HEK293 (cell line): Measurements from ENCODE around the gene CLK2.

Experiments used
- CTCF ChIP-seq: fragments of 450-650 bp; formaldehyde crosslinking; IDR thresholded peaks from 2 replicates; pipeline ENCODE4 v1.5.1; 2016; ENCODE audit warnings: missing biosample characterization, missing genetic modification characterization
- ZBTB21 ChIP-seq: fragments of 450-650 bp; formaldehyde crosslinking; IDR thresholded peaks from 2 replicates; pipeline ENCODE4 v1.5.1; 2017; ENCODE audit warnings: missing biosample characterization, missing genetic modification characterization
- ZBTB8A ChIP-seq: fragments of 450-650 bp; formaldehyde crosslinking; IDR thresholded peaks from 2 replicates; pipeline ENCODE4 v1.5.1; 2016; ENCODE audit warnings: missing biosample characterization, missing genetic modification characterization
- ZNF112 ChIP-seq: fragments of 450-650 bp; formaldehyde crosslinking; IDR thresholded peaks from 2 replicates; pipeline ENCODE4 v1.5.0; 2017; ENCODE audit warnings: missing biosample characterization, missing genetic modification characterization
- ZNF214 ChIP-seq: fragments of 450-650 bp; formaldehyde crosslinking; IDR thresholded peaks from 2 replicates; pipeline ENCODE4 v1.5.1; 2017; ENCODE audit warnings: missing biosample characterization, mild to moderate bottlenecking, missing genetic modification characterization, borderline replicate concordance
- ZNF362 ChIP-seq: fragments of 450-650 bp; formaldehyde crosslinking; IDR thresholded peaks from 2 replicates; pipeline ENCODE4 v1.5.1; 2016; ENCODE audit warnings: missing biosample characterization, missing genetic modification characterization
- ZNF830 ChIP-seq: fragments of 450-650 bp; IDR thresholded peaks from 2 replicates; pipeline ENCODE4 v1.5.0; 2018; ENCODE audit warnings: missing biosample characterization, missing genetic modification characterization, low read depth, mild to moderate bottlenecking, moderate library complexity
- TF ChIP-seq, protein P1 (sequence below): fragments of 450-650 bp; formaldehyde crosslinking; IDR thresholded peaks from 2 replicates; pipeline ENCODE4 v1.5.0; 2017; ENCODE audit warnings: missing biosample characterization, missing genetic modification characterization, borderline replicate concordance
- TF ChIP-seq, protein P2 (sequence below): fragments of 450-650 bp; formaldehyde crosslinking; IDR thresholded peaks from 2 replicates; pipeline ENCODE4 v1.5.1; 2016; ENCODE audit warnings: missing biosample characterization, missing genetic modification characterization, low read depth

- TF ChIP-seq ZBTB8A (tag by site-specific recombination): no peak
- TF ChIP-seq CTCF (tag by site-specific recombination): no peak
- no peak for TF ChIP-seq ZBTB21 (tag by site-specific recombination)
- TF ChIP-seq, protein P1, sequence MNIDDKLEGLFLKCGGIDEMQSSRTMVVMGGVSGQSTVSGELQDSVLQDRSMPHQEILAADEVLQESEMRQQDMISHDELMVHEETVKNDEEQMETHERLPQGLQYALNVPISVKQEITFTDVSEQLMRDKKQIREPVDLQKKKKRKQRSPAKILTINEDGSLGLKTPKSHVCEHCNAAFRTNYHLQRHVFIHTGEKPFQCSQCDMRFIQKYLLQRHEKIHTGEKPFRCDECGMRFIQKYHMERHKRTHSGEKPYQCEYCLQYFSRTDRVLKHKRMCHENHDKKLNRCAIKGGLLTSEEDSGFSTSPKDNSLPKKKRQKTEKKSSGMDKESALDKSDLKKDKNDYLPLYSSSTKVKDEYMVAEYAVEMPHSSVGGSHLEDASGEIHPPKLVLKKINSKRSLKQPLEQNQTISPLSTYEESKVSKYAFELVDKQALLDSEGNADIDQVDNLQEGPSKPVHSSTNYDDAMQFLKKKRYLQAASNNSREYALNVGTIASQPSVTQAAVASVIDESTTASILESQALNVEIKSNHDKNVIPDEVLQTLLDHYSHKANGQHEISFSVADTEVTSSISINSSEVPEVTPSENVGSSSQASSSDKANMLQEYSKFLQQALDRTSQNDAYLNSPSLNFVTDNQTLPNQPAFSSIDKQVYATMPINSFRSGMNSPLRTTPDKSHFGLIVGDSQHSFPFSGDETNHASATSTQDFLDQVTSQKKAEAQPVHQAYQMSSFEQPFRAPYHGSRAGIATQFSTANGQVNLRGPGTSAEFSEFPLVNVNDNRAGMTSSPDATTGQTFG (tag by site-specific recombination): no peak
- TF ChIP-seq ZNF362 (tag by site-specific recombination): no peak
- no peak for TF ChIP-seq ZNF214
- no peak for TF ChIP-seq ZNF830
- no peak for TF ChIP-seq ZNF112 (tag by site-specific recombination)
- TF ChIP-seq, protein P2, sequence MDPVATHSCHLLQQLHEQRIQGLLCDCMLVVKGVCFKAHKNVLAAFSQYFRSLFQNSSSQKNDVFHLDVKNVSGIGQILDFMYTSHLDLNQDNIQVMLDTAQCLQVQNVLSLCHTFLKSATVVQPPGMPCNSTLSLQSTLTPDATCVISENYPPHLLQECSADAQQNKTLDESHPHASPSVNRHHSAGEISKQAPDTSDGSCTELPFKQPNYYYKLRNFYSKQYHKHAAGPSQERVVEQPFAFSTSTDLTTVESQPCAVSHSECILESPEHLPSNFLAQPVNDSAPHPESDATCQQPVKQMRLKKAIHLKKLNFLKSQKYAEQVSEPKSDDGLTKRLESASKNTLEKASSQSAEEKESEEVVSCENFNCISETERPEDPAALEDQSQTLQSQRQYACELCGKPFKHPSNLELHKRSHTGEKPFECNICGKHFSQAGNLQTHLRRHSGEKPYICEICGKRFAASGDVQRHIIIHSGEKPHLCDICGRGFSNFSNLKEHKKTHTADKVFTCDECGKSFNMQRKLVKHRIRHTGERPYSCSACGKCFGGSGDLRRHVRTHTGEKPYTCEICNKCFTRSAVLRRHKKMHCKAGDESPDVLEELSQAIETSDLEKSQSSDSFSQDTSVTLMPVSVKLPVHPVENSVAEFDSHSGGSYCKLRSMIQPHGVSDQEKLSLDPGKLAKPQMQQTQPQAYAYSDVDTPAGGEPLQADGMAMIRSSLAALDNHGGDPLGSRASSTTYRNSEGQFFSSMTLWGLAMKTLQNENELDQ (tag by site-specific recombination): no peak
Observed at GRCh38 chr1:155226910-155227260, 46.4 kb downstream of the CLK2 start.
